SU-DHL-6 (cell line): ENCODE measurements around the gene DLG1.

Source experiments
- CTCF ChIP-seq: fragments of 200-600 bp; sonication (generic); IDR thresholded peaks from one replicate; pipeline ENCODE4 v1.5.1; 2017; ENCODE audit warnings: antibody characterized with exemption, mild to moderate bottlenecking, low read length, moderate library complexity; ENCODE audit not compliant: insufficient read depth, poor library complexity, severe bottlenecking
- EZH2phosphoT487 ChIP-seq: fragments of 200-600 bp; sonication (generic), shearing (Covaris generic); conservative IDR thresholded peaks from 2 replicates; pipeline ENCODE4 v1.6.1; 2018; ENCODE audit warnings: mild to moderate bottlenecking, antibody characterized with exemption, low read length, moderate library complexity, mixed read lengths

- TF ChIP-seq CTCF, result no peak
- no peak for TF ChIP-seq EZH2phosphoT487
Measured at GRCh38 chr3:197007296-197007940, 291.0 kb downstream of the DLG1 start.
